Stimulated activated CD8-positive, alpha-beta memory T cell treated with anti-CD3 and anti-CD28 coated beads, Interleukin-7, amount 100 ng/mL, for 48 hours (primary cell): ENCODE measurements around the gene OR12D1.
"Not testable (repeated sequence)": the region's sequence is repeated elsewhere in the genome, so short reads cannot be mapped to it uniquely, and the experiment has no call there.

Experiments
- DNase-seq, 2 donors: peaks; one replicate each; pipeline ENCODE4 v3.0.0-alpha.2; 2020; ENCODE audit warnings: low read depth in 1 of 2; ENCODE audit errors: extremely low read depth in 1 of 2

Gene OR12D1

GRCh38 chr6:29414588-29414987 lies at the start of gene OR12D1:
TSS of gene OR12D1 (plus strand) at chr6:29414928.
- no peak for DNase-seq

- no peak for DNase-seq
These were observed 46.0 kb upstream of the OR12D1 start, which contains the start of gene OR5V1 for GRCh38 chr6:29368765-29369164. TSS of gene OR5V1 (minus strand) at chr6:29368865. CDS start at chr6:29356195, 12,670 bp downstream.

GRCh38 chr6:29375191-29375590 lies 39.5 kb upstream of the OR12D1 start, which contains the start of gene OR12D3:
TSS of gene OR12D3 (minus strand) at chr6:29375291. CDS start at chr6:29375287, 4 bp downstream.
- DNase-seq: no peak

GRCh38 chr6:29376003-29376402 lies 38.7 kb upstream of the OR12D1 start:
- no peak for DNase-seq

GRCh38 chr6:29388533-29388932 lies 26.2 kb upstream of the OR12D1 start:
- DNase-seq: no peak

GRCh38 chr6:29395331-29395730 lies 19.4 kb upstream of the OR12D1 start, which contains the start of gene OR12D2:
TSS of gene OR12D2 (plus strand) at chr6:29395631. CDS start at chr6:29396700, 1,069 bp downstream.
- DNase-seq: no peak

GRCh38 chr6:29399525-29399924 lies 15.2 kb upstream of the OR12D1 start:
- no peak for DNase-seq

- no peak for DNase-seq
These were observed 10.9 kb upstream of the OR12D1 start for GRCh38 chr6:29403801-29404200.

- DNase-seq: no peak
These were observed 4.8 kb downstream of the OR12D1 start for GRCh38 chr6:29419516-29419915.

GRCh38 chr6:29424168-29424567 lies 9.4 kb downstream of the OR12D1 start:
- no peak for DNase-seq

GRCh38 chr6:29424575-29424974 lies 9.8 kb downstream of the OR12D1 start:
- no peak for DNase-seq

- DNase-seq: no peak
These were observed 10.3 kb downstream of the OR12D1 start for GRCh38 chr6:29425075-29425474.

GRCh38 chr6:29426654-29427053 lies 11.9 kb downstream of the OR12D1 start:
- no peak for DNase-seq

- not testable (repeated sequence) for DNase-seq
These were observed 22.0 kb downstream of the OR12D1 start for GRCh38 chr6:29436730-29437129.

GRCh38 chr6:29439006-29439405 lies 24.3 kb downstream of the OR12D1 start, which contains the start of gene OR10C1:
TSS of gene OR10C1 (plus strand) at chr6:29439306. CDS start at chr6:29440016, 710 bp downstream.
- DNase-seq: no peak

- DNase-seq: no peak
These were observed 28.0 kb downstream of the OR12D1 start for GRCh38 chr6:29442719-29443118.

- DNase-seq: not testable (repeated sequence)
These were observed 29.3 kb downstream of the OR12D1 start for GRCh38 chr6:29444031-29444430.

GRCh38 chr6:29447670-29448069 lies 32.9 kb downstream of the OR12D1 start:
- DNase-seq: no peak

- DNase-seq: no peak
These were observed 36.9 kb downstream of the OR12D1 start for GRCh38 chr6:29451471-29452193.

- no peak for DNase-seq
These were observed 42.2 kb downstream of the OR12D1 start, which contains the start of the genes OR11A1 and OR2H1 for GRCh38 chr6:29456971-29457370. TSS of gene OR11A1 (minus strand) at chr6:29457071. CDS start at chr6:29427641, 29,430 bp downstream. TSS of gene OR2H1 (plus strand) at chr6:29457155. CDS start at chr6:29461770, 4,615 bp downstream.

GRCh38 chr6:29461021-29461814 lies 46.5 kb downstream of the OR12D1 start:
- no peak for DNase-seq
